HG03520 (cell line): ENCODE data around the gene RPP25L.

Source experiments
- ATAC-seq: cut with Tn5 transposase; IDR thresholded peaks from one replicate; pipeline ENCODE4 v1.9.1; 2021; ENCODE audit warnings: mild to moderate bottlenecking, moderate library complexity; ENCODE audit not compliant: unreplicated experiment

The RPP25L gene

DNA sequence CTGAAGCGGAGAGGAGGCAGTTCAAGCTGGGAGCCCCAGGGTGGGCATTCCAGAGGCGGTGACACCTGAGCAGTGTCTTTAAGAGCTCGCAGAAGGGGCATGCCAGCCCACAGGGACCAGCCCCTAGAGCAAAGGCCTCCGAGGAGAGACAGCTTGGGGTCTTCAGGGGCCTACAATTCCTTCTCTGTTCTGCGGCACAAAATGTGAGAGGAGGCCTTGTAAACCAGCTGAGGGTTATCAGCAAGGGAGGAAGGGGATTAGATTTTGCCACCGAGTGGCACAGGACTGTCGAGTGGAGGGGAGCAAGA is 26.2 kb upstream of the RPP25L start:
- ATAC-seq, result no peak

- peak; percentile 79 for ATAC-seq
These were observed 25.6 kb upstream of the RPP25L start, which contains the start of gene SIGMAR1 for GRCh38 chr9:34637356-34638137. TSS of gene SIGMAR1 (minus strand) at chr9:34637787. CDS start at chr9:34637697, 90 bp downstream.

DNA sequence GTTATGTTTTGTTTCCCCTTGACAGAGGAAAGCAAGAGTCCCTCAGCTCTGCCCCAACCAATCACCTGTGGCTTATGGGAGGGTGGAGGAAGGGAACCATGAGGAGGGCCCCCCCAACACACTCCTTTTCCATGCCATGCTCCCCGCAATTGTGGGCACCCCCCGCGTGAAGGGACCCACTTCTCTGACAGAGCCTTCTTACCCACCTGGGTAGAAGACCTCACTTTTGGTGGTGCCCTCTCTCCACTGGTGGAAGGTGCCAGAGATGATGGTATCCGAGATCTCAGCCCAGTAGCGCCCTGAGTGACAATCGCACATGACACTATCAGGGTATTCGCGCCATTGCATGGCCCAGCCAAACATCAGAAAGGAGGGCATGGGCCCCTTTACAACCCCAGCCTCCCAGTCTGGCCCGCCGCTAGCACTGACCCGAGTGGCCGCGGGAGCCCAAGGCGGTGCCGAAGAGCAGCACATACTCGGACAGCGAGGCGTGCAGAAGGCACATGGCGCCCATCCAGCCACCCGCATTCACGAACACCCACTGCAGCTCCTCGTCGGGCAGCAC is 25.0 kb upstream of the RPP25L start:
- ATAC-seq, result no peak

GRCh38 chr9:34635556-34635955 is 23.7 kb upstream of the RPP25L start:
- no peak for ATAC-seq

GRCh38 chr9:34634551-34635248 is 22.8 kb upstream of the RPP25L start:
- no peak for ATAC-seq

GRCh38 chr9:34633851-34634550 is 22.1 kb upstream of the RPP25L start:
- no peak for ATAC-seq

GRCh38 chr9:34633166-34633565 is 21.3 kb upstream of the RPP25L start:
- ATAC-seq, result no peak

GRCh38 chr9:34630402-34631154 is 18.7 kb upstream of the RPP25L start:
- no peak for ATAC-seq

- no peak for ATAC-seq
These were observed 17.6 kb upstream of the RPP25L start for GRCh38 chr9:34629491-34629808.

DNA sequence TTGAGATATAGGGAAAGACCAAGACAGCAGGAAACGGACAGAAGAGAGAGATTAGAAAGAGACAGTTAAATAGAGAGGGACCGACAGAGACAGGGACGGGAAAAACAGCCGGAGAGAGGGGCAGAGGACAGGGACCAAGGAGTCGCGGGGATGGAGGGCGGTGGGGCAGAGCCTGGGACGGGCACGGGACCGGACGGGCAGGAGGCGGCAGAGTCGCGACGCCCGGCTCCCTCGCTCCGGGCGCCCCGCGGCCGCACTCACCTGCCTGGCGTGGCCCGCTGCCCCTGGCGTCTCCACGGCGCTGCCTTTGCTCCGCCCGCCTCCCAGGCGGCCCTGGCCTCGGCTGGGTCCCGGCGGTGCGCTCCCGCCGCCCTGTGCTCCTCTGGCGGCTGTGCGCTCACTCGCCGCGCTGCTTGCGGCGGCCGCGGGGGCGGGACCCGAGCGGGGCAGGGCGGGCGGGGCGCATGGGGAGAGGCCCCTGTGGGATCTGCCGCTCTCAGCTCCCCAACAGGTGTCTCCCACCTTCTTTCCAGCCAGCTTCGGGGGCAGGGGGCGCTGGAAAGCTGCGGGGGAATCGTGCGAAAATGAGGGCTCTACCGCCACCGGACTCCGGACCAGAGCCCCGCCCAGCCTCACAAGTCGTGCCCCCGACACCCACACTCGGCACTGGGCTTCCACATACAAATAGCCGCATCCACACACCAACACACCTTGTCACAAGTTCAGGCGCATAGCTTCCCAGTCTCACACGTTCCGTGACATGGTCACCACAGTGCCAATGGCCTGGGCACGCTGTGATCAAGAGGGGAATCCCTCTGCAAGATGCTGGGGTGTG is 17.0 kb upstream of the RPP25L start, which contains the start of gene ARID3C:
Gene ARID3C, minus strand, starts transcription at position 411 of the 835 bp plus-strand sequence. CDS start 1,052 bp downstream, outside the sequence.
- ATAC-seq, result no peak

DNA sequence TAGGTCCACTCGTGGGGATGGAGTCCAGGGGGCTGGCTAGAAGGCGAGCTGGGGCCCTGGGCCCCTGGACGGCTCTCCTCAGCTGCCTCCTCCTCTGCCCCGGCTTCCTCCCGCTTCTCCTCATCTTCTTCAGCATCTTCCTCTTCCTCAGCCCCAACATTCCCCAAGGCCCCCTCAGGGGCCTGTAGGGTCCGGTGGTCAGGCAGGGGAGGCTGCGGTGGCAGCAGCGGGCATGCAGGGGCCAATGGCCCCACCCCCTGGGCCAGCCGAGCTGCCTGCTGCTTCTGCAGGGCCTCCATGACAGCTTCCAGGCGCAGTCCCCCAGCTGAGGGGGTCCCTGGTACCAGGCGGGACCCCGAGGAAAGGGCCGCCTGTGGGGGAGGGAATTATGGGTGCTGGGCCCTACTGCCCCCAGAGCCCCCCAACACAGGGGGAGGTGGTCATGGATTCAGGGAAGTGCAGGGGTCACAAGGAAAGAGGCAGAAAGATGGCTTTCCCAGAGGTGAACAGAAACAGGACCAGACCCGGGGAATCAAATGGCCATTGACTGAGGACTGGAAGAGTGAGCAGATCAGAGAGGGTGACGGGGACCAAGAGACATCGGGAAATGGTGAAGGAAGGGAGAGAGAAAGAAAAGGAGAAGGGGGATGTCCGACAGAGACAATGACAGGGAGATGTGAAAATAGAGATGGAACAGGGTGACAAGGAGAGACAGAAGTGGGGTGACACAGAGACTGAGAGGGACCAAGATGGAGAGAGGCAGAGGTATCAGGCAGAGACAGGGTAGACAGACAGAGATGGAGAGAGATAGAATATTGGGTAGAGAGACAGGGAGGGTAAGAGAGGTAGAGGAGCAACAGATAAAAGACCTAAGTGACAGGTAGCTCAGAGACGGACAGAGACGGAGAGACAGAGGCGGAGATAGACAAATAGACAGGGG is 16.1 kb upstream of the RPP25L start:
- no peak for ATAC-seq

GRCh38 chr9:34625186-34625486 is 13.2 kb upstream of the RPP25L start:
- no peak for ATAC-seq

- no peak for ATAC-seq
These were observed 12.7 kb upstream of the RPP25L start for GRCh38 chr9:34624475-34625185.

DNA sequence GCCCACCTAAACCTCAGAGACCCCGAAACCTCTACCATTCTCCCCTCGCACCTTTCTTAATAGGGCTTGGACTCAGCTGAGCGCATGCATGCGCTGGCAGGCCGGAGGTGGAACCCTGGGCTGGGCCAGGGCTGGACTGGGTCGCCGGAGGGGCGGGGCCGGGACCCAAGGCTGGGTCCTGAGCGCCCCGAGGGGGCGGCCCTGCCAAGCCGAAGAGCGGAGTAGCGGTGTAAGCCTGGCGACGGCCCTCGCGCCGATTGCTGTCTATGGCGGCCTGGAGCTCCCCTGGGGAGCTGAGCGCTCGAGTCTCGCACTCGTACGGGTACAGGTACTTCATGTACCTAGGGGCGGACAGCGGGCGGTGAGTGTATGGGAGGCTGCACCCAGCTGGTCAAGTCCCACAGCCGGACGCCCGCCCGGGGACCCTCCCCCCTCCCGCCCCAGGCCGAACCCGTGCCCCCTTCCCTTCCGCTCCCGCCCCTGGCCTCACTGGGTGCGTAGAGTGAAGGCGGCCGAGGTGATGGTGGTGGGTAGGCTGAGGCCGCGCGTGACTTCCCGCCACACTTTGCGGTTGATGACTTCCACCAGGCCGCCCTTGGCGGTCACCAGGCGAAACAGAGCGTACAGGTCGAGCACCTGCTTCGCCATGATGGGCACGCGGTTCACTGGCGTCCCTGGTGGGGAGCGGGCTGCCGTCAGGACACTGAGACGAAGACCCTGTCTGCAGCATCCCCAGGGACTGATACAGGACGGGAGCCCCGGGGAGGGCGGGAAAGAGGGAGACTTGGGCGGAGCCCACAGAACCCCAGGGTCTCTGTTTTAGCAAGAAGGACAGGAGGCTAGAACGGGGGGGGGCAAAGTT is 11.7 kb upstream of the RPP25L start:
- ATAC-seq, result no peak

- peak; percentile 94 for ATAC-seq
These were observed 8.4 kb upstream of the RPP25L start, which contains the start of gene DCTN3 for GRCh38 chr9:34620061-34620994. TSS of gene DCTN3 (minus strand) at chr9:34620495. CDS start at chr9:34620464, 31 bp downstream.

GRCh38 chr9:34615132-34615531 is 3.2 kb upstream of the RPP25L start:
- ATAC-seq, result no peak
